HCT116 (cell line): ENCODE data around the gene ARL9. TPM values are rescaled to one million over a fixed set of nuclear protein-coding genes. Genes with fewer than 3 reads are reported as not detected.

Experiments
- ATAC-seq: fragments of 200-7000 bp; cut with Tn5 transposase; 2 replicates; pipeline ENCODE4 v1.9.1; 2020; ENCODE audit warnings: mild to moderate bottlenecking, moderate library complexity
- BruUV-seq: library from RNA; stranded (reverse); fragments of 400-500 nt; replicated peaks from 2 replicates; lab custom pipeline; 2021; lab: Mats Ljungman, UMichigan
- CTCF ChIA-PET: fragments of 300-600 bp; sonication (Branson Sonifier 250); formaldehyde crosslinking; loops from one replicate; lab custom pipeline; 2021; ENCODE audit warnings: antibody characterized with exemption; lab: Charles Lee
- POLR2A ChIA-PET: fragments of 300-600, 350-600 bp; sonication (Branson Sonifier 250); formaldehyde crosslinking; loops from one replicate; lab custom pipeline; 2021; ENCODE audit warnings: antibody characterized with exemption; lab: Charles Lee
- RAD21 ChIA-PET, 2 experiments: fragments of 300-600 bp; sonication (Branson Sonifier 250); formaldehyde crosslinking; loops; one replicate each; lab custom pipeline; 2023; ENCODE audit warnings: low total read pairs in 2 of 2; ENCODE audit not compliant: uncharacterized antibody in 2 of 2, unreplicated experiment in 2 of 2, low non-redundant PET in 1 of 2; lab: Charles Lee
- DNase-seq: peaks from one replicate; pipeline ENCODE4 v3.0.0-alpha.2; 2010; ENCODE audit warnings: low read depth, low spot score
- H2AFZ ChIP-seq: fragments of 200-600 bp; shearing (Covaris generic), sonication (generic); 2 replicates; pipeline ENCODE4 v1.6.1; 2017; ENCODE audit warnings: low read depth, mixed run types, mixed read lengths, antibody characterized with exemption, low read length; ENCODE audit not compliant: poor library complexity, severe bottlenecking
- H3K27ac ChIP-seq: 2 replicates; pipeline ENCODE4 v1.5.1; 2012; ENCODE audit warnings: low read depth, low read length
- H3K27me3 ChIP-seq: fragments of 200-600 bp; sonication (generic); 2 replicates; pipeline ENCODE4 v1.6.1; 2016; ENCODE audit warnings: mixed run types, low read length, mixed read lengths; ENCODE audit not compliant: insufficient read depth
- H3K36me3 ChIP-seq, 2 experiments: fragments of 200-500 bp in 1 of 2; fragments of 200-600 bp in 1 of 2; sonication (Bioruptor generic) in 1 of 2; sonication (generic) in 1 of 2; 2 replicates each; pipeline versions ENCODE4 v1.5.1 to v1.6.1; 2014 to 2016; ENCODE audit warnings: low read length in 2 of 2, inconsistent platforms in 1 of 2, mixed read lengths in 1 of 2, mixed run types in 1 of 2; ENCODE audit not compliant: insufficient read depth in 2 of 2, control insufficient read depth in 1 of 2
- H3K4me1 ChIP-seq, 2 experiments: fragments of 200-600 bp in 1 of 2; sonication (generic) in 1 of 2; 2 replicates each; pipeline versions ENCODE4 v1.5.1 to v1.6.1; 2012 to 2017; ENCODE audit warnings: low read length in 2 of 2, inconsistent platforms in 1 of 2, mild to moderate bottlenecking in 1 of 2, mixed read lengths in 1 of 2, mixed run types in 1 of 2, moderate library complexity in 1 of 2; ENCODE audit not compliant: insufficient read depth in 2 of 2, control insufficient read depth in 1 of 2
- H3K4me2 ChIP-seq: fragments of 200-600 bp; sonication (generic); 2 replicates; pipeline ENCODE4 v1.6.1; 2017; ENCODE audit warnings: mixed run types, low read length, mixed read lengths
- H3K4me3 ChIP-seq, 2 experiments: fragments of 200-600 bp in 1 of 2; sonication (generic) in 1 of 2; replicated peaks in 1 of 2; 2 replicates each; pipeline ENCODE4 v1.5.1; 2011 to 2016; ENCODE audit warnings: low read length in 2 of 2, control low read depth in 1 of 2, low read depth in 1 of 2, mild to moderate bottlenecking in 1 of 2, mixed read lengths in 1 of 2, mixed run types in 1 of 2
- H3K79me2 ChIP-seq: fragments of 200-600 bp; sonication (generic); 2 replicates; pipeline ENCODE4 v1.6.1; 2017; ENCODE audit warnings: mild to moderate bottlenecking, mixed run types, low read length, moderate library complexity, mixed read lengths; ENCODE audit not compliant: insufficient read depth
- H3K9ac ChIP-seq: fragments of 200-600 bp; sonication (generic); 2 replicates; pipeline ENCODE4 v1.6.1; 2016; ENCODE audit warnings: low read length, mixed read lengths
- H3K9me2 ChIP-seq: fragments of 200-600 bp; sonication (generic), shearing (Covaris generic); 2 replicates; pipeline ENCODE4 v1.6.1; 2017; ENCODE audit warnings: mixed run types, mild to moderate bottlenecking, moderate library complexity; ENCODE audit not compliant: insufficient read depth
- H3K9me3 ChIP-seq, 2 experiments: fragments of 200-500 bp in 1 of 2; fragments of 200-600 bp in 1 of 2; sonication (Bioruptor generic) in 1 of 2; sonication (generic) in 1 of 2; 2 replicates each; pipeline ENCODE4 v1.6.1; 2014 to 2017; ENCODE audit warnings: low read length in 2 of 2, mixed read lengths in 2 of 2, inconsistent platforms in 1 of 2, low read depth in 1 of 2, mild to moderate bottlenecking in 1 of 2, mixed run types in 1 of 2, moderate library complexity in 1 of 2; ENCODE audit not compliant: control insufficient read depth in 1 of 2, insufficient read depth in 1 of 2
- H4K20me1 ChIP-seq: fragments of 200-600 bp; sonication (generic), shearing (Covaris generic); 2 replicates; pipeline ENCODE4 v1.6.1; 2017; ENCODE audit warnings: mixed run types, mild to moderate bottlenecking, moderate library complexity; ENCODE audit not compliant: insufficient read depth
- ATF3 ChIP-seq: IDR thresholded peaks from 2 replicates; pipeline ENCODE4 v1.6.1; 2012
- CTCF ChIP-seq, 3 experiments: fragments of 200-600 bp in 1 of 3; sonication (generic) in 1 of 3; IDR thresholded peaks in 2 of 3; conservative IDR thresholded peaks in 1 of 3; 2 replicates each; pipeline ENCODE4 v1.5.1; 2012 to 2017; ENCODE audit warnings: low read depth in 2 of 3, low read length in 2 of 3, antibody characterized with exemption in 1 of 3, borderline replicate concordance in 1 of 3, control low read depth in 1 of 3, mild to moderate bottlenecking in 1 of 3, mixed read lengths in 1 of 3, mixed run types in 1 of 3, moderate library complexity in 1 of 3; ENCODE audit not compliant: insufficient read depth in 1 of 3
- EGR1 ChIP-seq: IDR thresholded peaks from 2 replicates; pipeline ENCODE4 v1.6.1; 2012; ENCODE audit warnings: low read depth
- EZH2 ChIP-seq: fragments of 200-600 bp; sonication (generic); IDR thresholded peaks from 2 replicates; pipeline ENCODE4 v1.6.1; 2017; ENCODE audit warnings: antibody characterized with exemption, mixed run types
- EZH2phosphoT487 ChIP-seq: fragments of 200-600 bp; IDR thresholded peaks from 2 replicates; pipeline ENCODE4 v1.6.1; 2018; ENCODE audit warnings: antibody characterized with exemption, borderline replicate concordance
- MAX ChIP-seq: IDR thresholded peaks from 2 replicates; pipeline ENCODE4 v1.6.1; 2012
- POLR2AphosphoS5 ChIP-seq: IDR thresholded peaks from 2 replicates; pipeline ENCODE4 v1.6.1; 2011; ENCODE audit warnings: mild to moderate bottlenecking, low read depth, low read length, moderate library complexity
- RAD21 ChIP-seq: IDR thresholded peaks from 2 replicates; pipeline ENCODE4 v1.6.1; 2012; ENCODE audit warnings: low read depth, mild to moderate bottlenecking
- REST ChIP-seq: IDR thresholded peaks from 2 replicates; pipeline ENCODE4 v1.6.1; 2012; ENCODE audit warnings: low read depth
- SIN3A ChIP-seq: IDR thresholded peaks from 2 replicates; pipeline ENCODE4 v1.6.1; 2012; ENCODE audit warnings: low read depth
- SP1 ChIP-seq: IDR thresholded peaks from 2 replicates; pipeline ENCODE4 v1.6.1; 2012; ENCODE audit warnings: low read depth
- SRF ChIP-seq: IDR thresholded peaks from 2 replicates; pipeline ENCODE4 v1.6.1; 2012; ENCODE audit warnings: low read depth
- ZBTB33 ChIP-seq: IDR thresholded peaks from 2 replicates; pipeline ENCODE4 v1.6.1; 2011; ENCODE audit warnings: mild to moderate bottlenecking, low read length, moderate library complexity; ENCODE audit not compliant: insufficient replicate concordance; ENCODE audit errors: extremely low read depth
- ZFX ChIP-seq: fragments of 450-650 bp; IDR thresholded peaks from 2 replicates; pipeline ENCODE4 v1.6.1; 2017
- ZNF274 ChIP-seq: fragments of 200-500 bp; sonication (Bioruptor generic); IDR thresholded peaks from 2 replicates; pipeline ENCODE4 v1.6.1; 2014; ENCODE audit warnings: mild to moderate bottlenecking, low read depth, low read length, inconsistent platforms
- intact Hi-C: fragments of 100-400 bp; cut with micrococcal nuclease; formaldehyde crosslinking; loops from 2 replicates; pipeline ENCODE4 v1.10.0; 2022
- total RNA-seq: library from RNA; stranded (reverse); gene quantifications from one replicate; pipeline ENCODE4 v1.2.1, GENCODE V29; 2021; ENCODE audit not compliant: unreplicated experiment

ARL9 gene
- total RNA-seq, 1 experiment from 2014 or later: not detected

GRCh38 chr4:56535915-56536314, 30.3 kb downstream of the ARL9 start:
- ChIA-PET POLR2A (no interaction called here), CTCF (interaction anchor here (0.9 kb wide), 1 partner anchor 9 kb away, joined by 3 read pairs; no protein-coding TSS in a partner anchor), RAD21 (no interaction called here)
- H3K27me3 ChIP-seq: no peaks in the 10 kb centered on the region
- H3K9ac ChIP-seq: no peak overlapping the region
- H3K79me2 ChIP-seq: no peaks in the 10 kb centered on the region
- no peak overlapping the region for H3K4me2 ChIP-seq
- H3K4me1 ChIP-seq: peaks cover 0 to 2% of the 10 kb centered on the region in 2 experiments; a peak in 2 of 4 replicates
- ATAC-seq (peak; percentile 44), DNase-seq (no peak)
- H3K27ac ChIP-seq: no peak overlapping the region
- TF ChIP-seq ZFX (no peak), EZH2phosphoT487 (no peak), SP1 (no peak), RAD21 (no peak), ZBTB33 (no peak), REST (no peak), ATF3 (no peak), POLR2AphosphoS5 (no peak), ZNF274 (no peak), SRF (no peak), MAX (no peak), EGR1 (no peak), CTCF (IDR thresholded peaks at IDR 0.05 in 2 of 3, conservative IDR thresholded peaks at IDR 0.05 in 1 of 3; ENCODE audit: borderline replicate concordance in 1 of 3, insufficient read depth in 1 of 3, low read depth in 2 of 3, low read length in 2 of 3) (no peak), EZH2 (no peak), SIN3A (no peak)
- H3K36me3 ChIP-seq: no peaks in the 10 kb centered on the region
- no peaks in the 10 kb centered on the region for H3K9me2 ChIP-seq
- H3K9me3 ChIP-seq: no peaks in the 10 kb centered on the region
- intact Hi-C loops: no loop called here
- BruUV-seq: no TSS peak
- H2AFZ ChIP-seq: no peak overlapping the region
- no peak overlapping the region for H3K4me3 ChIP-seq
- no peaks in the 10 kb centered on the region for H4K20me1 ChIP-seq
